ENCODE measurements around the gene KCNIP4.

GRCh38 chr4:21420166-21420565 is 528.4 kb downstream of the KCNIP4 start:
- TF ChIP-seq CTCF (IDR thresholded peaks at IDR 0.05; ENCODE audit: insufficient read depth, low read length) (no peak), POLR2AphosphoS5 (IDR thresholded peaks at IDR 0.05; ENCODE audit: low read depth) (no peak), GABPA (IDR thresholded peaks at IDR 0.05; ENCODE audit: low read depth) (no peak)

Measured in HL-60 (cell line).